Uterus (tissue), 4 donors: ENCODE results near the gene NDUFV3. TPM values are rescaled to one million over a fixed set of nuclear protein-coding genes. Genes with fewer than 3 reads are reported as not detected.
"Not testable (repeated sequence)": the region's sequence is repeated elsewhere in the genome, so short reads cannot be mapped to it uniquely, and the experiment has no call there.

ENCODE experiments used
- DNase-seq, 2 donors: peaks; one replicate each; pipeline ENCODE4 v3.0.0-alpha.2; 2019 to 2020
- H3K27ac ChIP-seq, 2 donors: fragments of 200-600 bp; sonication (generic); 1 replicate in 1 of 2; 2 replicates in 1 of 2; pipeline ENCODE4 v1.5.1; 2016 to 2018
- H3K27me3 ChIP-seq, 2 donors: fragments of 200-600 bp; sonication (generic); one replicate each; pipeline ENCODE4 v1.5.1; 2018 to 2019; ENCODE audit warnings: control low read depth in 1 of 2
- H3K36me3 ChIP-seq, 2 donors: fragments of 200-600 bp; sonication (generic); one replicate each; pipeline ENCODE4 v1.5.1; 2019; ENCODE audit warnings: control low read depth in 1 of 2
- H3K4me1 ChIP-seq, 2 donors: fragments of 200-600 bp; sonication (generic); one replicate each; pipeline ENCODE4 v1.5.1; 2018 to 2019; ENCODE audit warnings: control low read depth in 1 of 2
- H3K4me3 ChIP-seq, 2 donors: fragments of 200-600 bp; sonication (generic); 1 replicate in 1 of 2; 2 replicates in 1 of 2; pipeline ENCODE4 v1.5.1; 2018 to 2019; ENCODE audit warnings: mild to moderate bottlenecking in 1 of 2
- H3K9me3 ChIP-seq, 2 donors: fragments of 200-600 bp; sonication (generic); one replicate each; pipeline ENCODE4 v1.5.1; 2019; ENCODE audit warnings: control low read depth in 1 of 2
- POLR2A ChIP-seq, 2 donors: fragments of 450-650 bp; IDR thresholded peaks; one replicate each; pipeline ENCODE4 v1.6.1; 2016; ENCODE audit warnings: antibody characterized with exemption in 2 of 2, mild to moderate bottlenecking in 1 of 2, moderate library complexity in 1 of 2
- intact Hi-C: fragments of 100-400 bp; cut with DNase I; formaldehyde crosslinking; loops from one replicate; pipeline ENCODE4 v1.15.1; 2023; ENCODE audit warnings: low total_unique reads
- total RNA-seq, 4 donors: library from RNA; depleted of rRNA in 3 of 4; stranded (reverse); fragments of >200 nt in 3 of 4; gene quantifications; one replicate each; pipeline versions ENCODE4 v1.1.0 to v1.2.4, GENCODE V29; 2014 to 2023
- TF ChIP-seq, protein P1 (sequence below), 4 experiments: fragments of 200-600 bp in 2 of 4; fragments of 450-650 bp in 2 of 4; sonication (generic) in 2 of 4; IDR thresholded peaks; one replicate each; pipeline ENCODE4 v1.5.1; 2016 to 2019; ENCODE audit warnings: antibody characterized with exemption in 4 of 4, mild to moderate bottlenecking in 2 of 4, moderate library complexity in 1 of 4
- donor health status: DM: yes; HTN: yes; CAD: no.

Gene NDUFV3
- total RNA-seq, 4 donors from 2014 or later, result 41.5 to 55.9 (median 45.7) TPM

DNA sequence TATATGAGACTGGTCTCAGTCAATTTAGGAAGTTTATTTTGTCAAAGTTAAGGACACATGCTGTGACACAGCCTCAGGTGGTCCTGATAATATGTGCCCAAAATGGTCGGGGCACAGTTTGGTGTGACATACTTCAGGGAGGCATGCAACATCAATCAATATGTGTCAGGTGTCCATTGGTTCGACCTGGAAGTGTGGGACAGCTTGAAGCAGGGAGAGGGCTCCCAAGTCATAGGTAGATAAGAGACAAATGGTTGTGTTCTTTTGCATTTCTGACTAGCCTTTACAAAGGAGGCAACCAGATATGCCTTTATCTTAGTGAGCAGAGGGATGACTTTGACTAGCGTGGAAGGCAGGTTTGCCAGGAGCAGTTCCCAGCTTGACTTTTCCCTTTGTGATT lies 36.9 kb downstream of the NDUFV3 start:
- no peak for DNase-seq
- TF ChIP-seq POLR2A (IDR thresholded peaks at IDR 0.05), result no peak
- TF ChIP-seq, protein P1, sequence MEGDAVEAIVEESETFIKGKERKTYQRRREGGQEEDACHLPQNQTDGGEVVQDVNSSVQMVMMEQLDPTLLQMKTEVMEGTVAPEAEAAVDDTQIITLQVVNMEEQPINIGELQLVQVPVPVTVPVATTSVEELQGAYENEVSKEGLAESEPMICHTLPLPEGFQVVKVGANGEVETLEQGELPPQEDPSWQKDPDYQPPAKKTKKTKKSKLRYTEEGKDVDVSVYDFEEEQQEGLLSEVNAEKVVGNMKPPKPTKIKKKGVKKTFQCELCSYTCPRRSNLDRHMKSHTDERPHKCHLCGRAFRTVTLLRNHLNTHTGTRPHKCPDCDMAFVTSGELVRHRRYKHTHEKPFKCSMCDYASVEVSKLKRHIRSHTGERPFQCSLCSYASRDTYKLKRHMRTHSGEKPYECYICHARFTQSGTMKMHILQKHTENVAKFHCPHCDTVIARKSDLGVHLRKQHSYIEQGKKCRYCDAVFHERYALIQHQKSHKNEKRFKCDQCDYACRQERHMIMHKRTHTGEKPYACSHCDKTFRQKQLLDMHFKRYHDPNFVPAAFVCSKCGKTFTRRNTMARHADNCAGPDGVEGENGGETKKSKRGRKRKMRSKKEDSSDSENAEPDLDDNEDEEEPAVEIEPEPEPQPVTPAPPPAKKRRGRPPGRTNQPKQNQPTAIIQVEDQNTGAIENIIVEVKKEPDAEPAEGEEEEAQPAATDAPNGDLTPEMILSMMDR (IDR thresholded peaks at IDR 0.05), result no peak
- Histone ChIP-seq H3K27me3 (no peaks in the 10 kb centered on the region), H3K4me1 (no peaks in the 10 kb centered on the region), H3K36me3 (no peaks in the 10 kb centered on the region), H3K4me3 (no peak overlapping the region), H3K27ac (no peak overlapping the region), H3K9me3 (no peaks in the 10 kb centered on the region)
- intact Hi-C loops, result no loop called here

DNA sequence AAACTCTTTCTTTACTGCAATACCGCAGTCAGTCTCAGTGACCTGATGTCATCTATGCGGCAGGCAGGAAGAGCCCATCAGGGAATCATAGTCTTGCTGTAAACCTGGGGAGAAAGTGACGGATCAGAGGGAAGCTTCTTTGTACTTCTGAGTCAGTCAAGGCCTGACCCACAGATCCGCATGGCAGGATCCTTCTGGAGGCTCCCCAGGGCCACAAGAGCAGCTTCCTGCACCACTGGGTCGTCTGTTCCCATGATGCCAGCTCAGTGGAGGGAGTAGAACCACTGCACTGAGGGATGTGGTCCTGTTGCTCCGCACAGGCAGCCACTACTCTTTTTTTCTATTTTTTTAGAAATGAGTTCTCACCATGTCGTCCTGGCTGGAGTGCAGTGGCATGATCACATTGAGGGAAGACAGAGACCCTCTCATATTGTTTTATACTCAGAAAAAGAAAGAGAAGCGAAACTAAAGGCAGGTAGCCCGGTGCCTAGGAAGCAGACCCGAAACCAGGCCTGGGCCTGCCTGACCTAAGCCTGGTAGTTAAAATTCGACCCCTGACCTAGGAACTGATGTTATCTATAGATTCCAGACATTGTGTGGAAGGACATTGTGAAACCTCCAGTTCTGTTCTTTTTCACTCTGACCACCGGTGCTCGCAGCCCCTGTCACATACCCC lies 38.6 kb downstream of the NDUFV3 start:
- DNase-seq, result no peak
- intact Hi-C loops, result no loop called here
- H3K4me3 ChIP-seq, result no peak overlapping the region

DNA sequence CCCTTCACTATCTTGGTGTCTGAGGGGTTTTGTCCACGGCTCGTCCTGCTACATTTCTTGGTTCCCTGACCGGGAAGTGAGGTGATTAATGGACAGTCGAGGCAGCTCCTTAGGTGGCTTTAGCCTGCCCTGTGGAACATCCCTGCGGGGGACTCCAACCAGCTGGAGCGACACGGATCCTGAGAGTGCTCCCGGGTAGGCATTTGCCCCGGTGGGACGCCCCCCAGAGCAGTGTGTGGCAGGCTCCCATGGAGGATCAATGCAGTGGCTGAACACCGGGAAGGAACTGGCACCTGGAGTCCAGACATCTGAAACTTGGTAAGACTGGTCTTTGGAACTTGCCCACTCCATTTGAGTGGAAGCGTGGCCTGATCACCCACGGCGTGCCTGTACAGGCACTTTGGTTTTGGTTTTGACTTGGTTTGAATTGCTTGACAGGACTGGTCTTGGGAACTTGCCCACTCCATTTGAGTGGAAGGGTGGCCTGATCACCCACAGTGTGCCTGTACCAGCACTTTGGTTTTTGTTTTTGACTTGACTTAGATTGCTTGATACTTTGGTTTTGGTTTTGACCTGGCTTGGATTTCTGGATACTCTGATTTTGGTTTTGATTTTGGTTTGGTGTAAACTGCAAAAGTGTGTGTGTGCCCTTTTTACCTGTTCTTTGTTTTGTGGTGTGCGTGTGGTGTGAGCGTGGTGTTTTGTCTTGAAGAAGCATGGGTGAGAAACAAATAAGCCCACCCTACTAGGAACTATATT lies 39.4 kb downstream of the NDUFV3 start:
- intact Hi-C loops, H3K27ac ChIP-seq, H3K9me3 ChIP-seq, H3K36me3 ChIP-seq, H3K4me1 ChIP-seq, H3K27me3 ChIP-seq, H3K4me3 ChIP-seq, DNase-seq: not testable (repeated sequence)

More for the DNA sequence above, 38.6 kb downstream of the NDUFV3 start:
- Histone ChIP-seq H3K4me1 (no peaks in the 10 kb centered on the region), H3K9me3 (no peaks in the 10 kb centered on the region), H3K36me3 (no peaks in the 10 kb centered on the region), H3K27ac (no peak overlapping the region), H3K27me3 (no peaks in the 10 kb centered on the region)
- no peak for TF ChIP-seq POLR2A (IDR thresholded peaks at IDR 0.05)
- TF ChIP-seq, protein P1 (IDR thresholded peaks at IDR 0.05), result no peak

DNA sequence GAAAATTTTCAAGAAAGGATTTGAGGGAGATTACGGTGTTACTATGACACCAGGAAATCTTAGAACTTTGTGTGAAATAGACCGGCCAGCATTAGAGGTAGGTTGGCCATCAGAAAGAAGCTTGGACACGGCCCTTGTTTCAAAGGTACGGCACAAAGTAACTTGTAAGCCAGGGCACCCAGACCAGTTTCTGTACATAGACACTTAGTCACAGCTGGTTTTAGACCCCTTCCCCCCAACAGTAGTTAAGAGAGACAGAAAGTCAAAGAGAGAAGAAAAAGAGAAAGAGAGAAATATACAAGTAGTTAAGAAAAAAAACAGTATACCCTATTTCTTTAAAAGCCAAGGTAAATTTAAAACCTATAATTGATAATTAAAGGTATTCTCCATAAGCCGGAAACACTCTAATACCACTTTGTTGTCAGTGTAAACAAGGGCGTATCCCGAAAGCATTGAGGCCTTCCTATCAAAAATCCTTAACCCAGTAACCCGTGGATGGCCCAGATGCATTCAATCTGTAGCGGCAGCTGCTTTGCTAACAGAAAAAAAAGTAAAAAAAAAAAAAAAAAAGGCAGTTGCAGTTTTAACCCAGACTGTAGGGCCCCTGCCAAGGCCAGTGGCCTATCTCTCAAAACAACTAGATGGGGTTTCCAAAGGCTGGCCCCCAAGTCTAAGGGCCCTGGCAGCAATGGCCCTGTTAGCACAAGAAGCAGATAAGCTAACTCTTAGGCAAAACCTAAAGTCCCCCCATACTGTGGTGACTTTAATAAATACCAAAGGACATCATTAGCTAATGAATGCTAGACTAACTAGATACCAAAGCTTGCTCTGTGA lies 40.2 kb downstream of the NDUFV3 start:
- DNase-seq, H3K4me1 ChIP-seq, H3K27me3 ChIP-seq, H3K4me3 ChIP-seq, H3K36me3 ChIP-seq, H3K9me3 ChIP-seq, intact Hi-C loops: not testable (repeated sequence)
- peak overlapping the region; percentile 24 to 43 for H3K27ac ChIP-seq

DNA sequence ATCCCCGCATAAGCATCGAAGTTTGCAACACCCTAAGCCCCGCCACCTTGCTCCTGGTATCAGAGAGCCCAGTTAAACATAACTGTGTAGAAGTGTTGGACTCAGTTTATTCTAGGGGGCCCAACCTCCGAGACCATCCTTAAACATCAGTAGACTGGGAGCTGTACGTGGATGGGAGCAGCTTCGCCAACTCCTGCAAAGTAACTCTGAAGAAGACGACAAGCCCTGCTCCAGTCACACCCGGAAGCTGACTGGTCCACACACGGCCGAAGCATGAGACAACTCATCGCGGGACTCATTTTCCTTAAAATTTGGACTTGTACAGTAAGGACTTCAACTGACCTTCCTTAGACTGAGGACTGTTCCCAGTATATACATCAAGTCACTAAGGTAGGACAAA lies 40.9 kb downstream of the NDUFV3 start:
- H3K36me3 ChIP-seq, H3K27me3 ChIP-seq, H3K27ac ChIP-seq, DNase-seq, intact Hi-C loops, H3K4me1 ChIP-seq, H3K9me3 ChIP-seq, H3K4me3 ChIP-seq: not testable (repeated sequence)

DNA sequence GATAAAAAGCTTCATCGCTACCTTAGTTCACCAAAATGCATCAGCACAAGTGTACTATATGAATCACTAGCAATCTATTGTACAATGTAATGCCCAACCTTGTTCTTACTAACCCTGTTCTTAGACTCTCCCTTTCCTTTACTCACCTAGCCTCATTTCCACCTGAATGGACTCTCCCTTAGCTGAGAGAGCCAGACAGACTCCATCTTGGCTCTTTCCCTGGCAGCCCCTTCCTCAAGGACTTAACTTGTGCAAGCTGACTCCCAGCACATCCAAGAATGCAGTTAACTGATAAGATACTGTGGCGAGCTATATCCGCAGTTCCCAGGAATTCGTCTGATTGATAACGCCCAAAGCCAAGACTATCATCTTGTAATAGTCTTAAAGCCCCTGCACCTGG lies 43.3 kb downstream of the NDUFV3 start:
- H3K27me3 ChIP-seq, H3K4me3 ChIP-seq, intact Hi-C loops, H3K27ac ChIP-seq, H3K4me1 ChIP-seq, DNase-seq, H3K36me3 ChIP-seq, H3K9me3 ChIP-seq: not testable (repeated sequence)

DNA sequence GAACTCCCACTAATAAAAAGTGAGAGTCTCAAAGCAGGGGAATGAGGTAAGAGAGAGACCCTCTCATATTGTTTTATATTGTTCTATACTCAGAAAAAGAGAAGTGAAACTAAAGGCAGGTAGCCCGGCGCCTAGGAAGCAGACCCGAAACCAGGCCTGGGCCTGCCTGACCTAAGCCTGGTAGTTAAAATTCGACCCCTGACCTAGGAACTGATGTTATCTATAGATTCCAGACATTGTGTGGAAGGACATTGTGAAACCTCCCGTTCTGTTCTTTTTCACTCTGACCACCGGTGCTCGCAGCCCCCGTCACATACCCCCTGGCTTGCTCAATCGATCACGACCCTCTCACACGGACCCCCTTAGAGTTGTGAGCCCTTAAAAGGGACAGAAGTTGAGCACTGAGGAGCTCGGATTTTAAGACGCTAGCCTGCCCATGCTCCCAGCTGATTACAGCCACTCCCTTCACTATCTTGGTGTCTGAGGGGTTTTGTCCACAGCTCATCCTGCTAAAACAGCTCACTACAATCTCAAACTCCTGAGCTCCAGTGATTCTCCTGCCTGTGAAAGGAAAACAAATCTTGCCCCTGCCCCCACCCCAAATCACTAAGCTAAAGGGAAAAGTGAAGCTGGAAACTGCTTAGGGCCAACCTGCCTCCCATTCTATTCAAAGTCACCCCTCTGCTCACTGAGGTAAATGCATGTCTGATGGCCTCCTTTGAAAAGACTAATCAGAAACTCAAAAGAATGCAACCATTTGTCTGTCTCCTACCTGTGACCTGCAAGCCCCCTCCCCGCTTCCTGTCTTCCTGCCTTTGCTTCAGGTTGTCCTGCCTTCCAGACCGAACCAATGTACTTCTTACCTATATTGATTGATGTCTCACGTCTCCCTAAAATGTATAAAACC lies 44.2 kb downstream of the NDUFV3 start:
- H3K36me3 ChIP-seq, H3K4me1 ChIP-seq, DNase-seq, H3K9me3 ChIP-seq, intact Hi-C loops, H3K4me3 ChIP-seq, H3K27ac ChIP-seq, H3K27me3 ChIP-seq: not testable (repeated sequence)
